Measurements from ENCODE around the gene FITM1. TPM values are rescaled to one million over a fixed set of nuclear protein-coding genes. Genes with fewer than 3 reads are reported as not detected.

Gene FITM1
- total and polyA plus RNA-seq, 2 experiments from 2014 or later: 0.53 TPM; not detected in 1

DNA sequence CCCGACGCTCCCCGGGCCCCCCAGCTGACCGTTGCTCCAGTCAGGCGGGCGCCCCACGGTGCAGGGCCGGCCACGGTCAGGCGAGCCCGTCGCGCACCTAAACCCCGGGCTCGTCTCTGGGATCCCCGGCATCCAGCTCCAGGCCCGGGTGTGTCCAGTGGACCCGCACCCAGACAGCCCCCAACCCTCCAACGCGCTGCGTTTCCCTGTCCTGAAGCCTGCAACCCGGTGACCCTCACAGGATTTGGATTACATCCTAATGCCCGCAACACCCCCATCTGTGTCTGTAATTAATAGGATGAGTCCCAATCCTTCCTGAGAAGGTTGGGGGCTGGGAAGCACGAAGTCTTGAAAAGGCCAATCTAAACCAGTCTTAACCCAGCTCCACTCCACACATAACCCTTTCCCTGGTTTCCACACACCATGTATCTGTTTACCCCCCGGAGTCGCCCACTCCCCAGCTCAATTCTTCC is 48.7 kb upstream of the FITM1 start (continued):
- TF ChIP-seq, protein P1, sequence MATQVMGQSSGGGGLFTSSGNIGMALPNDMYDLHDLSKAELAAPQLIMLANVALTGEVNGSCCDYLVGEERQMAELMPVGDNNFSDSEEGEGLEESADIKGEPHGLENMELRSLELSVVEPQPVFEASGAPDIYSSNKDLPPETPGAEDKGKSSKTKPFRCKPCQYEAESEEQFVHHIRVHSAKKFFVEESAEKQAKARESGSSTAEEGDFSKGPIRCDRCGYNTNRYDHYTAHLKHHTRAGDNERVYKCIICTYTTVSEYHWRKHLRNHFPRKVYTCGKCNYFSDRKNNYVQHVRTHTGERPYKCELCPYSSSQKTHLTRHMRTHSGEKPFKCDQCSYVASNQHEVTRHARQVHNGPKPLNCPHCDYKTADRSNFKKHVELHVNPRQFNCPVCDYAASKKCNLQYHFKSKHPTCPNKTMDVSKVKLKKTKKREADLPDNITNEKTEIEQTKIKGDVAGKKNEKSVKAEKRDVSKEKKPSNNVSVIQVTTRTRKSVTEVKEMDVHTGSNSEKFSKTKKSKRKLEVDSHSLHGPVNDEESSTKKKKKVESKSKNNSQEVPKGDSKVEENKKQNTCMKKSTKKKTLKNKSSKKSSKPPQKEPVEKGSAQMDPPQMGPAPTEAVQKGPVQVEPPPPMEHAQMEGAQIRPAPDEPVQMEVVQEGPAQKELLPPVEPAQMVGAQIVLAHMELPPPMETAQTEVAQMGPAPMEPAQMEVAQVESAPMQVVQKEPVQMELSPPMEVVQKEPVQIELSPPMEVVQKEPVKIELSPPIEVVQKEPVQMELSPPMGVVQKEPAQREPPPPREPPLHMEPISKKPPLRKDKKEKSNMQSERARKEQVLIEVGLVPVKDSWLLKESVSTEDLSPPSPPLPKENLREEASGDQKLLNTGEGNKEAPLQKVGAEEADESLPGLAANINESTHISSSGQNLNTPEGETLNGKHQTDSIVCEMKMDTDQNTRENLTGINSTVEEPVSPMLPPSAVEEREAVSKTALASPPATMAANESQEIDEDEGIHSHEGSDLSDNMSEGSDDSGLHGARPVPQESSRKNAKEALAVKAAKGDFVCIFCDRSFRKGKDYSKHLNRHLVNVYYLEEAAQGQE (IDR thresholded peaks at IDR 0.05; ENCODE audit: unreplicated experiment): no peak
- TF ChIP-seq EZH2phosphoT487 (IDR thresholded peaks at IDR 0.05; ENCODE audit: unreplicated experiment): no peak
- no peak for TF ChIP-seq JUNB (IDR thresholded peaks at IDR 0.05; ENCODE audit: unreplicated experiment)
- TF ChIP-seq ZNF331 (CRISPR knock-in tag; IDR thresholded peaks at IDR 0.05; ENCODE audit: low read depth): no peak
- TF ChIP-seq CREB1 (CRISPR knock-in tag; IDR thresholded peaks at IDR 0.05; ENCODE audit: low read depth): no peak
- TF ChIP-seq POLR2AphosphoS5 (IDR thresholded peaks at IDR 0.05; ENCODE audit: low read depth): no peak
- no peak for TF ChIP-seq STAT1 (IDR thresholded peaks at IDR 0.05; ENCODE audit: unreplicated experiment)

DNA sequence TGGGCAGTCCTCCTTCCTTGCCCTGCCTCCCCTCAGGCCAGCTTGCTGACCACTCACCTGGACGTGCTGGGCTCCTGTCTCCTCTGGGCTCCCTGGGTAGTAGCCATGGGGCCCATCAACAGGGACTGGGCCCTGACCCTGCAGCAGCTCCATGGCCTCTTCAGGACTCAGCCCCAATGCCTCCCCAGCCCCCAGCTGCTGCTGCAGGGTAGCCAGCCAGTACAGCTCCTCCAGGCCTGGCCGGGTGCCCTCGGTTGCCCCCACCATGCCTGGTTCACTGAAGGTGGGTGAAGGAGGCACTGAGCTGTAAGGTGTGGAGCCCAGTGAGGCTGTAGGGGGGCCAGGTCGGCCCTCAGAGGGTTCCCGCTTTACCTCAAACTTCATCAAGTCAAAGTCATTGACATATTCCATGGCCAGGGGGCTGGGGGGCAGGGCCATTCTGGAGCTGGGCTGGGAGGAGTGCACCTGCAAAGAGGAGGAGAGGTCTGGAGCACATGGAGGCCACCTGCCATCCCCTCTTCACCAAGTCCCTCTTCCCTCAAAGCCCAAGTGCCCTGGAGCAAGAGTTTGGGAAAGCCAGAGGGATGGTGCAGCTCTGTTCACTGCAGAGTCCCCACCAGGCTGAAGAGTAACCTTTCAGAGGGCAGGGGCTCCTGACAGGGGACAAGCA is 47.9 kb upstream of the FITM1 start:
- H3K36me3 Mint-ChIP-seq (ENCODE audit: low read depth): no peaks in the 10 kb centered on the region; the same call in 2 of the 3 replicates
- peaks cover 14% of the 10 kb centered on the region; the same call in 1 of the 2 replicates for H3K27me3 ChIP-seq (ENCODE audit: insufficient read depth)
- H2AFZ ChIP-seq: no peak overlapping the region; the same call in 1 of the 2 replicates
- DNase-seq (ENCODE audit: low spot score) (no peak), ATAC-seq (no peak)
- H3K27me3 Mint-ChIP-seq (ENCODE audit: insufficient read depth, low read depth, poor library complexity): peaks cover 36% of the 10 kb centered on the region
- H3K27ac ChIP-seq (ENCODE audit: low read depth): no peak overlapping the region
- H3K4me3 Mint-ChIP-seq: peak overlapping the region; percentile 76
- no peaks in the 10 kb centered on the region for H3K9me3 Mint-ChIP-seq
- peak overlapping the region; percentile 83; the same call in 1 of the 2 replicates for H3K4me3 ChIP-seq
- H3K27ac Mint-ChIP-seq: no peak overlapping the region
- no peaks in the 10 kb centered on the region for H4K20me1 ChIP-seq (replicated peaks; ENCODE audit: insufficient read depth)
- H3F3A ChIP-seq (replicated peaks; ENCODE audit: low read depth): peaks cover 15% of the 10 kb centered on the region; the same call in 1 of the 2 replicates
- no peaks in the 10 kb centered on the region for H3K36me3 ChIP-seq (ENCODE audit: insufficient read depth)
- H3K4me1 ChIP-seq (ENCODE audit: insufficient read depth): peaks cover 19% of the 10 kb centered on the region
- no peaks in the 10 kb centered on the region for H3K9me2 ChIP-seq (ENCODE audit: insufficient read depth)
- H3K79me2 ChIP-seq (replicated peaks; ENCODE audit: insufficient read depth): no peaks in the 10 kb centered on the region
- peaks cover 34% of the 10 kb centered on the region for H3K4me1 Mint-ChIP-seq
- peak overlapping the region; percentile 95; the same call in 1 of the 2 replicates for H3K4me2 ChIP-seq
- TF ChIP-seq ZNF331 (CRISPR knock-in tag; IDR thresholded peaks at IDR 0.05; ENCODE audit: low read depth) (no peak), STAT1 (IDR thresholded peaks at IDR 0.05; ENCODE audit: unreplicated experiment) (no peak), POLR2AphosphoS5 (IDR thresholded peaks at IDR 0.05; ENCODE audit: low read depth) (no peak), CREB1 (CRISPR knock-in tag; IDR thresholded peaks at IDR 0.05; ENCODE audit: low read depth) (no peak), EZH2phosphoT487 (IDR thresholded peaks at IDR 0.05; ENCODE audit: unreplicated experiment) (no peak), ZNF114 (CRISPR knock-in tag; IDR thresholded peaks at IDR 0.05) (no peak), JUNB (IDR thresholded peaks at IDR 0.05; ENCODE audit: unreplicated experiment) (no peak)
- TF ChIP-seq, protein P2, sequence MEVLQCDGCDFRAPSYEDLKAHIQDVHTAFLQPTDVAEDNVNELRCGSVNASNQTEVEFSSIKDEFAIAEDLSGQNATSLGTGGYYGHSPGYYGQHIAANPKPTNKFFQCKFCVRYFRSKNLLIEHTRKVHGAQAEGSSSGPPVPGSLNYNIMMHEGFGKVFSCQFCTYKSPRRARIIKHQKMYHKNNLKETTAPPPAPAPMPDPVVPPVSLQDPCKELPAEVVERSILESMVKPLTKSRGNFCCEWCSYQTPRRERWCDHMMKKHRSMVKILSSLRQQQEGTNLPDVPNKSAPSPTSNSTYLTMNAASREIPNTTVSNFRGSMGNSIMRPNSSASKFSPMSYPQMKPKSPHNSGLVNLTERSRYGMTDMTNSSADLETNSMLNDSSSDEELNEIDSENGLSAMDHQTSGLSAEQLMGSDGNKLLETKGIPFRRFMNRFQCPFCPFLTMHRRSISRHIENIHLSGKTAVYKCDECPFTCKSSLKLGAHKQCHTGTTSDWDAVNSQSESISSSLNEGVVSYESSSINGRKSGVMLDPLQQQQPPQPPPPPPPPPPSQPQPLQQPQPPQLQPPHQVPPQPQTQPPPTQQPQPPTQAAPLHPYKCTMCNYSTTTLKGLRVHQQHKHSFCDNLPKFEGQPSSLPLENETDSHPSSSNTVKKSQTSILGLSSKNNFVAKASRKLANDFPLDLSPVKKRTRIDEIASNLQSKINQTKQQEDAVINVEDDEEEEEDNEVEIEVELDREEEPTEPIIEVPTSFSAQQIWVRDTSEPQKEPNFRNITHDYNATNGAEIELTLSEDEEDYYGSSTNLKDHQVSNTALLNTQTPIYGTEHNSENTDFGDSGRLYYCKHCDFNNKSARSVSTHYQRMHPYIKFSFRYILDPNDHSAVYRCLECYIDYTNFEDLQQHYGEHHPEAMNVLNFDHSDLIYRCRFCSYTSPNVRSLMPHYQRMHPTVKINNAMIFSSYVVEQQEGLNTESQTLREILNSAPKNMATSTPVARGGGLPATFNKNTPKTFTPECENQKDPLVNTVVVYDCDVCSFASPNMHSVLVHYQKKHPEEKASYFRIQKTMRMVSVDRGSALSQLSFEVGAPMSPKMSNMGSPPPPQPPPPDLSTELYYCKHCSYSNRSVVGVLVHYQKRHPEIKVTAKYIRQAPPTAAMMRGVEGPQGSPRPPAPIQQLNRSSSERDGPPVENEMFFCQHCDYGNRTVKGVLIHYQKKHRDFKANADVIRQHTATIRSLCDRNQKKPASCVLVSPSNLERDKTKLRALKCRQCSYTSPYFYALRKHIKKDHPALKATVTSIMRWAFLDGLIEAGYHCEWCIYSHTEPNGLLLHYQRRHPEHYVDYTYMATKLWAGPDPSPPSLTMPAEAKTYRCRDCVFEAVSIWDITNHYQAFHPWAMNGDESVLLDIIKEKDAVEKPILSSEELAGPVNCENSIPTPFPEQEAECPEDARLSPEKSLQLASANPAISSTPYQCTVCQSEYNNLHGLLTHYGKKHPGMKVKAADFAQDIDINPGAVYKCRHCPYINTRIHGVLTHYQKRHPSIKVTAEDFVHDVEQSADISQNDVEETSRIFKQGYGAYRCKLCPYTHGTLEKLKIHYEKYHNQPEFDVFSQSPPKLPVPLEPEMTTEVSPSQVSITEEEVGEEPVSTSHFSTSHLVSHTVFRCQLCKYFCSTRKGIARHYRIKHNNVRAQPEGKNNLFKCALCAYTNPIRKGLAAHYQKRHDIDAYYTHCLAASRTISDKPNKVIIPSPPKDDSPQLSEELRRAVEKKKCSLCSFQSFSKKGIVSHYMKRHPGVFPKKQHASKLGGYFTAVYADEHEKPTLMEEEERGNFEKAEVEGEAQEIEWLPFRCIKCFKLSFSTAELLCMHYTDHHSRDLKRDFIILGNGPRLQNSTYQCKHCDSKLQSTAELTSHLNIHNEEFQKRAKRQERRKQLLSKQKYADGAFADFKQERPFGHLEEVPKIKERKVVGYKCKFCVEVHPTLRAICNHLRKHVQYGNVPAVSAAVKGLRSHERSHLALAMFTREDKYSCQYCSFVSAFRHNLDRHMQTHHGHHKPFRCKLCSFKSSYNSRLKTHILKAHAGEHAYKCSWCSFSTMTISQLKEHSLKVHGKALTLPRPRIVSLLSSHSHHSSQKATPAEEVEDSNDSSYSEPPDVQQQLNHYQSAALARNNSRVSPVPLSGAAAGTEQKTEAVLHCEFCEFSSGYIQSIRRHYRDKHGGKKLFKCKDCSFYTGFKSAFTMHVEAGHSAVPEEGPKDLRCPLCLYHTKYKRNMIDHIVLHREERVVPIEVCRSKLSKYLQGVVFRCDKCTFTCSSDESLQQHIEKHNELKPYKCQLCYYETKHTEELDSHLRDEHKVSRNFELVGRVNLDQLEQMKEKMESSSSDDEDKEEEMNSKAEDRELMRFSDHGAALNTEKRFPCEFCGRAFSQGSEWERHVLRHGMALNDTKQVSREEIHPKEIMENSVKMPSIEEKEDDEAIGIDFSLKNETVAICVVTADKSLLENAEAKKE (CRISPR knock-in tag; IDR thresholded peaks at IDR 0.05): no peak
- TF ChIP-seq, protein P3, sequence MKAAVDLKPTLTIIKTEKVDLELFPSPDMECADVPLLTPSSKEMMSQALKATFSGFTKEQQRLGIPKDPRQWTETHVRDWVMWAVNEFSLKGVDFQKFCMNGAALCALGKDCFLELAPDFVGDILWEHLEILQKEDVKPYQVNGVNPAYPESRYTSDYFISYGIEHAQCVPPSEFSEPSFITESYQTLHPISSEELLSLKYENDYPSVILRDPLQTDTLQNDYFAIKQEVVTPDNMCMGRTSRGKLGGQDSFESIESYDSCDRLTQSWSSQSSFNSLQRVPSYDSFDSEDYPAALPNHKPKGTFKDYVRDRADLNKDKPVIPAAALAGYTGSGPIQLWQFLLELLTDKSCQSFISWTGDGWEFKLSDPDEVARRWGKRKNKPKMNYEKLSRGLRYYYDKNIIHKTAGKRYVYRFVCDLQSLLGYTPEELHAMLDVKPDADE (IDR thresholded peaks at IDR 0.05): no peak
